OCI-LY7 (cell line): ENCODE data around the gene ECEL1.

ENCODE experiments used
- CTCF ChIP-seq: fragments of 200-600 bp; sonication (generic); conservative IDR thresholded peaks from 2 replicates; pipeline ENCODE4 v1.5.1; 2014; ENCODE audit warnings: mild to moderate bottlenecking, antibody characterized with exemption, low read length, moderate library complexity, mixed read lengths
- EZH2phosphoT487 ChIP-seq: fragments of 200-600 bp; sonication (generic); IDR thresholded peaks from 2 replicates; pipeline ENCODE4 v1.6.1; 2018; ENCODE audit warnings: low read depth, borderline replicate concordance, mild to moderate bottlenecking, mixed run types, antibody characterized with exemption, low read length, moderate library complexity, mixed read lengths

DNA sequence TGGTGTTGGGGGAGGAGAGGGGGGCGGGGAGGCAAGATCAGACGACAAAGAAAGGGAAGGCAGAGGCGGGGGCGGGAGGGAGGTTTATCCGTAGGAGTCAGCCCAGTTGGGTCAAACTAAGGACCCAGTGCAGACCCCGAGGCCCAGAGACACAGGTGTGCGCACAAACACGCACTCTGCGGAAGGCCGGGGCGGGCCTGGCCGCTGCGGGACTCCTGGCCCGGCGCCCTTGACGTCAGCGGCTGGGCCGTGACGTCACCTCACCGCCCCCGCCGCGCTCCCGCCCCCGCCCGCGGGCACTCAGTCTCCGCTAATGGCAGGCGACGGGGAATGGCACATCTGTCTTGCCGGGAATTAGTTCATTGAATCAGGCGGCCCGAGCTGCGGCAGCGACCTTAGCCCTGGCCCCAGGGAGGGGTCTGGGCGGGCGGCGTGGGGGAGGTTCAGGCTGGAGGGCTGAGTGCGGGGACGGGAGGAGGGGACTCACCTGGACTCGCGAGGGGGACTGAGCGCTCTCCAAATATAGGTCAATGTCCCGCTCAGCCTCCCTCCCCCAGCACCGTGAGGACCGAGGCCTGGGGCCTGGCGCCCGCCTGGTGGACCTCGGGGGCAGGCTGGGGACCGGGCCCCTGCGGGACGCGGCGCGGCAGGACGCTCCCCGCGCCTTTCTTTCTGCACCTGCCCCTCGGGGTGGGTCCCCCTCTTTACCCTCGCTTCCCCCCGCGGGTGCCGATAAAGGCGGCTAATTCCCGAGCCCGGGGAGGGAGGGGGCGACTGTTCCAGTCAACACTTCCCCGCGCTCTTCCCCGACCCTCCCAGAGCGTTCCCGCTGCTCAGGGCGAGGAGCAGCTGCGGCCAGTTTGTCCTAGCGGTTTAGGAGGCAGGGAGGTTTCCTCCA is 15.5 kb upstream of the ECEL1 start:
- TF ChIP-seq CTCF: no peak
- no peak for TF ChIP-seq EZH2phosphoT487
